ENCODE data around the gene CYP4V2. TPM values are rescaled to one million over a fixed set of nuclear protein-coding genes. Genes with fewer than 3 reads are reported as not detected.

Gene CYP4V2
- total RNA-seq: 13.3 to 13.4 TPM (median 13.4 TPM) in 3 replicates
- long read RNA-seq, transcript CYP4V2-201 (11 exons, 2,042 nt): major isoform, 12 of 20 reads
- long read RNA-seq, partial matches to known transcripts: 1 of 20 reads
- long read RNA-seq, other reads (novel, unspliced or antisense): 7 of 20 reads

- Mint-ChIP-seq H3K4me3 (ENCODE audit: unreplicated experiment) (peak within 1 kb of the TSS; percentile 90), H3K9me3 (ENCODE audit: low read depth) (no peaks in the 10 kb centered on the region), H3K36me3 (ENCODE audit: low read depth) (no peaks in the 10 kb centered on the region), H3K4me1 (ENCODE audit: low read depth) (peaks cover 19% of the 10 kb centered on the region), H3K27ac (ENCODE audit: unreplicated experiment) (peak within 1 kb of the TSS; percentile 89), H3K27me3 (ENCODE audit: low read depth) (no peaks in the 10 kb centered on the region)
- peak; percentile 90 for DNase-seq (ENCODE audit: low spot score)
- TF ChIP-seq CTCF (IDR thresholded peaks at IDR 0.05): peak; percentile 73
Measured at GRCh38 chr4:186191200-186192065, at the start of gene CYP4V2. Gene CYP4V2, plus strand, starts transcription at chr4:186191567. Its CDS starts 257 bp downstream, at chr4:186191824.

GRCh38 chr4:186144198-186144945 lies 47.0 kb upstream of the CYP4V2 start:
- Mint-ChIP-seq H3K27me3 (ENCODE audit: low read depth) (no peaks in the 10 kb centered on the region), H3K4me3 (ENCODE audit: unreplicated experiment) (peak overlapping the region; percentile 79), H3K9me3 (ENCODE audit: low read depth) (no peaks in the 10 kb centered on the region), H3K4me1 (ENCODE audit: low read depth) (peaks cover 15% of the 10 kb centered on the region), H3K36me3 (ENCODE audit: low read depth) (no peaks in the 10 kb centered on the region), H3K27ac (ENCODE audit: unreplicated experiment) (peak overlapping the region; percentile 71)
- peak; percentile 59 for TF ChIP-seq CTCF (IDR thresholded peaks at IDR 0.05)
- no peak for DNase-seq (ENCODE audit: low spot score)

- peaks cover 15% of the 10 kb centered on the region for H3K4me1 Mint-ChIP-seq (ENCODE audit: low read depth)
- no peaks in the 10 kb centered on the region for H3K9me3 Mint-ChIP-seq (ENCODE audit: low read depth)
- peak overlapping the region; percentile 87 for H3K27ac Mint-ChIP-seq (ENCODE audit: unreplicated experiment)
- no peaks in the 10 kb centered on the region for H3K36me3 Mint-ChIP-seq (ENCODE audit: low read depth)
- TF ChIP-seq CTCF (IDR thresholded peaks at IDR 0.05): no peak
- no peaks in the 10 kb centered on the region for H3K27me3 Mint-ChIP-seq (ENCODE audit: low read depth)
- DNase-seq (ENCODE audit: low spot score): no peak
- H3K4me3 Mint-ChIP-seq (ENCODE audit: unreplicated experiment): peak overlapping the region; percentile 83
Measured at GRCh38 chr4:186144946-186145569, 46.3 kb upstream of the CYP4V2 start.

GRCh38 chr4:186146458-186146857 lies 44.9 kb upstream of the CYP4V2 start:
- Mint-ChIP-seq H3K4me3 (ENCODE audit: unreplicated experiment) (no peak overlapping the region), H3K36me3 (ENCODE audit: low read depth) (no peaks in the 10 kb centered on the region), H3K27ac (ENCODE audit: unreplicated experiment) (no peak overlapping the region), H3K4me1 (ENCODE audit: low read depth) (peaks cover 15% of the 10 kb centered on the region), H3K9me3 (ENCODE audit: low read depth) (no peaks in the 10 kb centered on the region), H3K27me3 (ENCODE audit: low read depth) (no peaks in the 10 kb centered on the region)
- no peak for TF ChIP-seq CTCF (IDR thresholded peaks at IDR 0.05)
- DNase-seq (ENCODE audit: low spot score): no peak
